Activated CD4-positive, alpha-beta T cell treated with anti-CD3 and anti-CD28 coated beads, Interleukin-2, amount 50 U/mL, for 4 hours (primary cell): ENCODE measurements around the gene SWAP70.
"Not testable (repeated sequence)": the region's sequence is repeated elsewhere in the genome, so short reads cannot be mapped to it uniquely, and the experiment has no call there.

Source experiments
- DNase-seq, 2 experiments: peaks; one replicate each; pipeline ENCODE4 v3.0.0-alpha.2; 2020

Gene SWAP70

DNA sequence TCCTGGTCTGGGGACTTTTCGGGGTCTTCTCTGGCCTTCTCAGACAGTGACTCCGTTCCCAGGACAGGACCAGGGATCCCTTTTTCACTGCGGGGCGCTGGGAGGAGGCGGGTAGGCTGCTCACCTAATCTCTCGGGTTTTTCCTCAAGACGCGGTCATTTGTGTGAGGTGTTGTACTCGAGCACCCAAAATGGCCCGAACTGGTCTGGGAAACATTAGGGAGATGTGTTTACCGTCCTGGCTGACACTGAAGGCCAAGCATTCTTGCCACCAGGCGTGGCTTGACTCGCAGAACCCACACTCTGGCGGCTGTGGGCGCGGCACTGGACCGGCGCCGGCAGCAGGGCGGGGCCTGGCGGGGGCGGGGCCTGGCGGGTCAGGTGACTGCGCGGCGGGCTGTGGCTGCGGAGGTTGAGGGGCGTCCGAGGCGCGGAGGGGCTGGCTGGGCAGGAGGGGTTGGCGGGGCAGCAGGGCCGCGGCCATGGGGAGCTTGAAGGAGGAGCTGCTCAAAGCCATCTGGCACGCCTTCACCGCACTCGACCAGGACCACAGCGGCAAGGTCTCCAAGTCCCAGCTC is at the start of gene SWAP70:
SWAP70 (plus strand) TSS at position 379 of the 577 bp plus-strand sequence; CDS start at position 482, 103 bp downstream.
- DNase-seq: peak; percentile 56 to 60

DNA sequence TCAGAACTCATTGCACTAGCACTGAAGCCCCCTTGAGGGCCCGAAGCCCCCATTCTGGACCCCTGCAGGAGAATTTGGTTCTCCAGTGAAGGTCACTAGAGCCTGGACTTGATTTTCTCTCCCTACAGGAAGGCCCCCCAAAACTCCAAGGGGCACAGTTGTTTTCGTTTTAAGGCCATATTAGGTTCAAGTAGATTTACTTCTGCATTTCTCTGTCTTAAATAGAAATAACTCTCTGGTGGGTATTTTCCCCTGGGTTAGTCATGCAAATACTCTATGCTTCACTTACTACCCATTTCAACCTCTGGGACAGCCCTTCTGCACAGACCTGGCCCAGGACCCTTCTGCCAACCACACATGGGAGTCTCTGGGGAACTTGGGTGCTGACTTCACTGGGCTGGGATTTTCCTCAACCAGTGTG is 48.8 kb upstream of the SWAP70 start:
- DNase-seq: no peak

DNA sequence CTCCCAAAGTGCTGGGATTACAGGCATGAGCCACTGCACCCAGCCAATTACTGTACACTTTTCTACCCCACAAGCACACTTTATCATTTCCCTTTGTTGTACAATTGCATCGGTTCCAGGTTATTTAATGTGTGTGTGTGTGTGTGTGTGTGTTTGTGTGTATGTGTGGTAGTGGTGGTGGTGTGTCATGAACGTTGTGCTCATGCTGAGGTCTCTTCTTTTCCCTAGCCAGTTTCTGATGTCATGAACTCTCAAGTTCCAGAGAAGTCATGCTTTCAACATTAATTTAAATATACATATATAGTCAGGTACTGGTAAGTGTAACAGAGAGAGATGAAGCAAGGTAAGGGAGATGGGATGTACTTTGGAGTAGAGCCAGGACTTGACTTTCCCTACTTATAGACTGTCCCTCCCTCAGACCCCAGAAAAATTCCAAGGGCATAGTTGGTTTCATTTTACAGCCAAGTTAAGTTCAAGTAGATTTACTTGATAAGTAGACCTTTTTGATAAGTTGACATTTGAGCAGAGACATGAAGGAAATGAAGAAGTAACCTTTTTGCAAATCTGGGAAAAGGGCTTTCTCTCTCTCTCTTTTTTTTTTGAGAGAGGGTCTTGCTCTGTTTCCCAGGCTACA is 47.7 kb upstream of the SWAP70 start:
- no peak for DNase-seq

DNA sequence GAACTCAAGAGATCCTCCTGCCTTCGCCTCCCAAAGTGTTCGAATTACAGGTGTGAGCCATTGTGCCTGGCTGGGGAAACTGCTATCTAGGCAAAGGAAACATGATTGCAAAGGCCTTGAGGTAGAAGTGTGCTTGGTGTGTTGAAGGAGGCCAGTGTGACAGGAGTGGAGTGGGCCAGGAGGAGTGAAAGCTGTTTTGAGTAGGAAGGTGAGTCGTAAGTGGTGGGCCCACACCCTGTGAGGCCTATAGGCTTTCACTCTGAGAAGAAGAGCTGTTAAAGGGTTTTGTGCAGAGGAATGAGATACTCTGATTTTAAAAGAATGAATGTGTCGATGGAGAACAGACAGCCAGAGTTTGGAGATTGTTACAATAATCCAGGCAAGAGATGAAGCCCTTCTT is 47.0 kb upstream of the SWAP70 start:
- no peak for DNase-seq

DNA sequence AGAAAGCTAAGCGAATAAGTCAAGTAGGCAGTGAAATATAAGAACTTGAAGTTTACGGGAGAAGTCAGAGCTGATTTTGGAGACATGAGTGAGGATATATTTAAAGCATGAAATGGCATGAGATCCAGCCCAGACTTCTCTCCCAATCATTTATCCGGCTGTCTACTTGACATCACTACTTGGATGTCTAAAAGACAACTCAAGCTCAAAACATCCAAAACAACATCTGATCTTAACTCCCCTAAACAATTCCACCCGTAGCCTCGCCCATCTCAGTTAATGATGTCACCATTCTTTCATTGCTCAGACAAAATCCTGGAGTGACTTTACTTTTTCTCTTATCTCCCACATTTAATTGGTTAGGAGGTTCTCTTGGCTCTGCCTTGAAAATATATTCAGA is 45.9 kb upstream of the SWAP70 start:
- DNase-seq: no peak

DNA sequence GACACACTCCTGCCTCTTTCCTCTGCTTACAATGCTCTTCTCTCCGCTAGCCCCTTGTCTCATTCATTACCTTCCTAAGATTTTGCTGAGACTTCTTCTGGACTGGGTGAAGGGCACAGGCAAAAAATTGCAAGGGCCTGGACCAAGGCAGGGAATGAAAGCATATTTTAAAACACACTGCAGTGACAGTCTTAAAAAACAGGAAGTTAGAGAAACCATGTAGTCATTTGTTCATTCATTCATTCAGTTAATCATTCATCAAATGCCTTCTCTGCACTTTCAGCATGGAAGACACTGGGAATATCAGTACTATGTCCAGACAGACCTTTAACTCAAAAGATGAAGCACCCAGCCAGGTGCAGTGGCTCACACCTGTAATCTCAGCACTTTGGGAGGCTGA is 44.9 kb upstream of the SWAP70 start:
- no peak for DNase-seq

DNA sequence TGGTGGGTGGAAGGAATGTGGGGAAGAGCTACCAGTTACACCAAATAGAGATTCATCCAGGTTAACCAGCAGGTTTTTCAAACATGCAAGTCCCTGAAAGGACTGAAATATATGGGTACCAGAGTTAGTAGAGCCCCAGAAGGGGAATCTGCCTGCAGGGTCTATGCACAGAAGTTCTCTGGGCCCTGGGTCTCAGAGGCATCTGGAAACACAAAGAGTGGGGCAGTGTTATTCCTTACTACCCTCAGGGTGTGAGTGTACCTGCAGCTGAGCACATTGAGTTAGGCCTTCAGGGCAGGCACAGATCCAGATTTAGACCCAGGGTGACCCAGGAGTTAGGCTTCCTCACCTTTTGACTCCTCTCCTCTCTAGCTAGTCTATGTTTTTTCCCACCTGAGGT is 43.9 kb upstream of the SWAP70 start:
- DNase-seq: no peak

DNA sequence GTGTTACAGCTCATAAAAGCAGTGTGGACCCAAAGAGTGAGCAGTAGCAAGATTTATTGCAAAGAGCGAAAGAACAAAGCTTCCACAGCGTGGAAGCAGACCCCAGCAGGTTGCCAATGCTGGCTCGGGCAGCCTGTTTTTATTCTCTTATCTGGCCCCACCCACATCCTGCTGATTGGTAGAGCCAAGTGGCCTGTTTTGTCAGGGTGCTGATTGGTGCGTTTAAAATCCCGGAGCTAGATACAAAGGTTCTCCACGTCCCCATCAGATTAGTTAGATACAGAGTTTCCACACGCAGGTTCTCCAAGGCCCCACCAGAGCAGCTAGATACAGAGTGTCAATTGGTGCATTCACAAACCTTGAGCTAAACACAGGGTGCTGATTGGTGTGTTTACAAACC is 41.5 kb upstream of the SWAP70 start:
- DNase-seq: not testable (repeated sequence)

DNA sequence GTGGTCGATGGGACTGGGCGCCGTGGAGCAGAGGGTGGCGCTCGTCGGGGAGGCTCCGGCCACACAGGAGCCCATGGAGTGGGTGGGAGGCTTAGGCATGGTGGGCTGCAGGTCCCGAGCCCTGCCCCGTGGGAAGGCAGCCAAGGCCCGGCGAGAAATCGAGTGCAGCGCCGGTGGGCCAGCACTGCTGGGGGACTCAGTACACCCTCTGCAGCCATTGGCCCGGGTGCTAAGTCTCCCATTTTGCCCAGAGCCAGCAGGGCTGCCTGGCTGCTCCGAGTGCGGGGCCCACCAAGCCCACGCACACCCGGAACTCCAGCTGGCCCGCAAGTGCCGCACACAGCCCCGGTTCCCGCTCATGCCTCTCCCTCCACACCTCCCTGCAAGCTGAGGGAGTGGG is 40.8 kb upstream of the SWAP70 start:
- DNase-seq: not testable (repeated sequence)

DNA sequence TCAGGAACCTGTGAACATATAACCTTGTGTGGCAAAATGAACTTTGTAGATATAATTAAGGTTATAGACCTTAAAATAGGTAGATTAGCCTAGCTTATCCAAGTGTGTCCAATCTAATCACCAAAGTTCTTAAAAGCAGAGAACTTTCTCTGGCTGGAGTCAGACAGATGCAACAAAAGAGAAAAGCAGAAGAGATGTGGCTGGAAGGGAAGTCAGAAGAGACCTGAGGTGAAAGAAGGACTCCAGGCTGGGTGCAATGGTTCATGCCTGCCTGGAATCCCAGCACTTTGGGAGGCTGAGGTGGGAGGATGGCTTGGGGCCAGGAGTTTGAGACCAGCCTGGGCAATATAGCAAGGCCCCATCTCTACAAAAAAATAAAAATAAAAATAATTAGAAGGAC is 39.4 kb upstream of the SWAP70 start:
- DNase-seq: no peak

DNA sequence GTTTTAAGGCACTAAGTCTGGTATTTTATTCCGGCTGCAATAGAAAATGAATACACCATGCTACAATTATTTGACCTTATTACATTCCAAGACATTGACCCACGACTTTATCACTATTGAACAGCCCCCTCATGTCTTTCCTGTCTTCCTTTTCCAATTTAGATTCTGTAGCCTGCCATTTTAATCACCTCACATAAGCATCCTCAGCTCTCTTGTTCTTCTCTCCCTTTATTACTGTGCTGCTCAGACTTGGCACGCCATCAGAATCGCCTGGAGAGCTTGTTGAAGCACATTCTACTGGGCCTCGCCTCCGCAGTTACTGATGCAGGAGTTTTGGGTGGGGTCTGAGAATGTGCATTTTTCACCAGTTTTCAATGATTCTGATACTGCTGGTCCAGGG is 38.7 kb upstream of the SWAP70 start:
- no peak for DNase-seq

DNA sequence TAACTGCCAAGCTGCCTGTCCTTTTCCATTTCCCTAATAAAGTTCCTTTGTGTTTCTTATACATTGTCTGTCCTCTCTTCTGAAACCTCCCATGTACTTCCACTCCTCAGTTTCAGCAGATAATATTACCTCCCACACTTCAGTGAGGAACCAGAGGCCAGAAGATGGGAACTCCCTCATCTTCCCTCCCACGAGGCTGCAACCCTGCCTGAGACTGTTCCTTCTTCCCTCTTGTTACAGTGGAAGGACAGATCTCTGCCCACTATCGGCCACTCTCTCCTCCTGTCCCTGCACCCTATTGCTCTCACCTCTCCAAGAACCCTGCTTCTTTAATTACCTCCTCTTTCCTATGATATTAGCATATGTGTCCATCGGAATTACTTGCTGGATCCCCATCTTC is 38.1 kb upstream of the SWAP70 start:
- DNase-seq: no peak

DNA sequence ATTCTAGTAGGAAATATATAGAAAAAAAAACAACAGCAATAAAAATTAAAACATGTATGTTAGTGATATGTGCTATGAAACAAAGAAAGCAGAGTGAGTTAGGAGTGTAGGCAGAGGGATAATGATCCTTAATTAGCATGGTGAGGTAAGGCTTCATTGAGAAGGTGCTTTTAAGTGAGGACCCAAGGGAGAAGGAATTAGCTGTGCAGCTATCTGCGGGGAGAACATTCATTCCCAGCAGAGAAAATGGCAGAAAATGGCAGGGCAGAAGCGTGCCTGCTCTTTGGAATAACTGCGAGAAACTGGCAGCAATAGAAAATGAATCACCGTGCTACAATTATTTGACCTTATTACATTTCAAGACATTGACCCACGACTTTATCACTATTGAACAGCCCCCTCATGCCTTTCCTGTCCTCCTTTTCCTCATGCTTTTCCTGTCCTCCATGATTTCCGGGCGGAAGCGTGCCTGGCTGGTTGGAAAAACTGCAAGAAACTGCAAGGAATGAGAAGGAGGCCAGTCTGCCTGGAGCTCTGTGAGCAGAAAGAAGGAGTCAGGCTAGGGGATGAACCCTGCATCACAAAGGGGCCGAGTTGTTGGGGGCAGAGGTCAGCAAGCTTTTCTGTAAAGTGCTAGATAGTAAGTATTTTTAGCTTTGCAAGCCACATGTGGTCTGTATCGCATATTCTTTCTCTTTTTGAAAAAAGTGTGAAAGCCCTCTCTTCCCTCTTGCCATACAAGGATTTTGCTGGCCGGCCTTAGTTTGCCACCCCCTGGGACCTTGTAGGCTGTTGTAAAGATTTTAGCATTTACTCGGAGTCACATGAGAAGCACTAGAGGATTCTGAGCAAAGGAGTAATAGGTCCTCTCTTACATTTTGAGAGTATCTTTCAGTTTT is 37.1 kb upstream of the SWAP70 start:
- no peak for DNase-seq

DNA sequence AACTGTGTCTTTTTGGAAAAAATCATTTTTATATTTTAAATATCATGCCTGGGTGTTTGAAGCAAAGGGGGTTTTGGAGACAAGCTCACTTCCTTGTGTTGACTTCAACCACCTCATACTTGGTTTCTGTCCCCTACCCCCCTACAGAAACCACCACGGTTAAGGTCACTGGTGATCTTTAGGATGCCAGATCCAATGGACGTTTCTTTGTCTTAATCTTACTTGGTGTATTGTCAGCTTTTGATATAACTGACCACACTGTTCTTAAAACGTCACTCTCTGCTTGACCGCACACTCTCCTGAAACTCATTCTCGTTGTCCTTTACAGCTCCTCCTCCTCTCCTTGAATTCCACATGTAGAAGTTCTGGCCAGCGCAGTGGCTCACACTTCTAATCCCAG is 34.8 kb upstream of the SWAP70 start:
- no peak for DNase-seq

DNA sequence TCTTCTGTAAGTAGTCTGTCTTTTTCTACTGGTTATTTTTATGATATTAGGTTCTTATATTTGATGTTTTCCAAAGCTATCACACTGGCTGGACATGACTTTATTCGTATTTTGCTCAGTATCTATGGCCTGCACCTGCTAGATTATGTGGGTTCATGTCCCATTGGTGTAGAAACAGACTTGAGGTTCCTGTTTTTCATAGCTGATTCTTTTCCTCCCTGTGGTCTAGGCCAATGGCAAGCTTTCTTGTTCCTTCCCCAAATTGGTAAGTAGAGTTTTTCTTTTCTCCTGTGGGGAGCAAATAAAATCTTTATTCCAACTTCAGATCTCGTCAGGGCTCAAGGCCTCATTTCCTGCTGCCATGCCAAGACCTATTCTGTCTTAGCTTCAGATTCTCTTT is 30.2 kb upstream of the SWAP70 start:
- DNase-seq: no peak

DNA sequence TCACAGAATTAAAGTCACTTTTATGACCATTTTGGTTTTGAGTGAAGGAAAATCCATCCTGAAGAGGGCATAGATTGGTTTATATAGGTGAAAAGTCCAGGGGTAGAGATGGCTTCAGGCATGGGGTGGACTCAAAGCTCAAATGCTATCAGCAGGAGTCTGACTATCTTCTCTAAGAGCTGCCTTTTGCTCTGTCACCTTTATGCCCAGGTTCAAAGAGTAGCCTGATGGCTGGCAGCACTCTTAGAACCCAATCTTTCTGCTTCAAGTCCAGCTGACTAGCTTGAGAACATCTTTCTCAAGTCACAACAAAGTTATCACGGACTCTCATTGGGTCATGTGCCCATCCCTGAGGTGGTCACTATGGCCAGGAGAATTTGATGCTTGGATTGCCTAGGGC is 27.2 kb upstream of the SWAP70 start:
- DNase-seq: no peak

DNA sequence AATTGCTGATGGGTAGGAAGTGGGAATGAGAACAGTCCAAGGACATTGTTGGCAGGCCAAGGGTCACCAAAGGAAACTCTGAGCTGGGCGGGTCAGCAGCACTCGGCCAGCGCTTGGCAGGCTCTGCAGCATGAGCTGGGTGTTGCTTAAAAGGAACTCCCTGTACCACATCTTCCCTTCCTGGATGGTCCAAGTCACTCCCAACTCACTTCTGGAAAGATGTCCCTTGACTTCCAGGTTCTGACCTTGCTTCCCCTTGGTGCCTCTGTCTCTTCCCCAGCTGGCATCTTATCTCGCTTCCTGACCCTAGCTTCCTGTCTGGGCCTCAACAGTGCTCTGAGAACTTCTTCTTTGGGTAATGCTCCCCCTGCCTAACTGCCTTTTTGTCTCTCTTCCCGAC is 24.8 kb upstream of the SWAP70 start:
- no peak for DNase-seq

DNA sequence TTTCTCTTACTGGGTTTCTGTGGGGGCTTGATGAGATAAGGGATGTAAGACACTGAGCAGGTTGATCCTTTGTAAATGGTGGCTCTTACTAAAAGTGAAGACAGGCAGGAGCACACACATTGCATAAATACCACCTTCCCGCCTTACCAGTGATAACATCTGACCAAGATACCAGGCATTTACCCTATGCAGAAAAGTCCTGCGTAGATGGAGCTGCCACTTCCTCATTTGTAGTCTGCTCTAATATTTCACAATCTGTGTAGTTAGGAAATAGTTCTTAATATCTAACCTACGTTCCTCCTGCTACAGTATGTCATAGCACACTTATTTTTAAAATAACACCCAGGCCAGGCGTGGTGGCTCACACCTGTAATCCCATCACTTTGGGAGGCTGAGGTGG is 23.9 kb upstream of the SWAP70 start:
- DNase-seq: no peak

DNA sequence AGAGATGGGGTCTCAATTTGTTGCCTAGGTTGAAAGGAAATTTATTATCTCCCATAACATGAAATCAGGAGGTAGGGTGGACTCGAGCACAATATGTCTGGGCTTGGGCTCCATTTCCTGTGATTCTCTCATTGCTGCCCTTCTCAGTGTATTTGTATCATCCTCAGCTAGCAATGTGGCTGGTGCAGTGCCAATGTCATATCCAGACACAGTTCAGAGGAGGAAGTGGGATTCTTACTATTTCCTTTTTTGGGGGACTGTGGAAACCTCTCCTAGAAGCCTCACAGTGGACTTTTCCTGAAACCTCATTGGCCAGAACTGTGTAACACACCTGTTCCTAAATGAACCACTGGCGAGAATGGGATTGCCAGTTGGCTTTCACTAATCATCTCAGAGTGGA is 21.0 kb upstream of the SWAP70 start:
- DNase-seq: no peak

DNA sequence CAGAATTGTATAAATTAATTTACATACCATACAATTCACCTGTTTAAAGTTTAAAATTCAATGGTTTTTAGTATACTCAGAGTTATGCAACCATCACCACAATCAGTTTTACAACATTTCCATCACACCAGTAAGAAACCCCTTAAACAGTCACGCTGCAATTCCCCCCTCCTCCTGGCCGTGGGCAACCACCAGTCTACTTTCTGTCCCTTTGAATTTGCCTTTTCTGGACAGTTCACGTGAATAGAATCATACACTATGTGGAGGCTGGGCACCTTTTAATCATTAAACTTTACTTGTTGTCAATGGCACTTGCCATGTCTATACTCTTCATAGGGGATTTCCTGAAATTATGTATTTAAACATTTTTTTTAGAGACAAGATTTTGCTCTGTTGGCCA is 20.1 kb upstream of the SWAP70 start:
- no peak for DNase-seq

DNA sequence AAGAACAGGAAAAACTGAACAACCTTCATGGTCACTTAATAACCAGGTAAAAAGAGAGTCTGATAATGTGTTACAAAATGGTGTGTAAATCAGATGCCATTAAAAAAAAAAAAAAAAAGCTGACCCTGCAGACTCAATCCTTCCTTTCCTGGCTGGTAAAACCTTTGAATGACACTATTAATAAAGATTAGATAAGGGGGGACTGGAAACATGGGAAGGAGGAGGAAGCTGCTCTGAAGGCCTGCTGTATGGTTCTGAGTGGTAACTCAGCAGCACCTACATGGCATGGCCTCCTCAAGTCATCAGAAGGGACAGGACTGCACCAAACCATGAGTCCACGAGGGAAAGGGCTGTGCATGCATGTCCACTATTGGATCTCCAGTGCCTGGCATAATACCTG is 18.0 kb upstream of the SWAP70 start:
- DNase-seq: no peak

DNA sequence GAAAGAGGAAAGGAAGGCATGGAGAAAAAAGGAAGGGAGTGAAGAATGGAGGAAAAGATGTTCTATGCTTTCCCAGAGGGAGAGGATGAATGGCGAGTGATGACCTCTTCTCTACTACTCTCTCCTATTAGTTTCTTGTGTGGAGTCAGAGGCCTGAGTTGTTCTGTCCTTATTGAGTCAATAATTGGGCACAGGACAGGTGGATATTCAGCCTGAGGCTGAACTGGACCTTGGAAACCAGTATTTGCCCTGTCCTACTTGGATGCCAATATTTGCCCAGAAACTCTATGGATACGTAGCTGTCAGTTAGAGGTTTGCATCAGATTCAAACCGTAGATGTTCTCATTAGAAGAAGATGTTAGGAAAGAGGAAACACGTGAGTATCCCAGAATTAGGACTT is 17.6 kb upstream of the SWAP70 start:
- DNase-seq: no peak

DNA sequence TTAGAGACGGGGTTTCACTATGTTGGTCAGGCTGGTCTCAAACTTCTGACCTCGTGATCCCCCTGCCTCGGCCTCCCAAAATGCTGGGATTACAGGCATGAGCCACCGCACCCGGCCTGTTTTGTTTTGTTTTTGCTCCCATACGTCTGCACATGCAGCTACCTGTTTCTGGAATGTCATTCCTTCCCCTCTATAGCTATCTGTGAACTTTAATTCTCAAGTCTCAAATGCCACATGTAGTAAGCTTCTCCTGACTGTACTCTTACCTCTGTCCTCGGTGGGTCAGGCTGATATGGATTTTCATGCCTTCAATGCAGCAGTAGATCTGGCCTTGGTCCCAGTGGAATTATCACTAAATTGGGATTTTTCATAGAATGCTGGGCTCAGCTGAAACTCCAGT is 12.4 kb upstream of the SWAP70 start:
- no peak for DNase-seq
